Endodermal cell (in vitro differentiated cells): ENCODE measurements around the gene TPST1. TPM values are rescaled to one million over a fixed set of nuclear protein-coding genes. Genes with fewer than 3 reads are reported as not detected.
"Not testable (repeated sequence)": the region's sequence is repeated elsewhere in the genome, so short reads cannot be mapped to it uniquely, and the experiment has no call there.

ENCODE experiments used
- DNase-seq: peaks from one replicate; pipeline ENCODE4 v3.0.0-alpha.2; 2017
- H3K27ac ChIP-seq: 2 replicates; pipeline ENCODE4 v1.5.1; 2013; ENCODE audit warnings: mild to moderate bottlenecking, low read depth, low read length, moderate library complexity
- H3K27me3 ChIP-seq: 2 replicates; pipeline ENCODE4 v1.6.1; 2013; ENCODE audit warnings: mild to moderate bottlenecking, low read length, moderate library complexity; ENCODE audit not compliant: insufficient read depth, control insufficient read depth, poor library complexity, severe bottlenecking
- H3K36me3 ChIP-seq: 2 replicates; pipeline ENCODE4 v1.7.0; 2013; ENCODE audit warnings: mild to moderate bottlenecking, low read length, moderate library complexity; ENCODE audit not compliant: control insufficient read depth, insufficient read depth
- H3K4me1 ChIP-seq: one replicate; pipeline ENCODE4 v1.7.0; 2013; ENCODE audit warnings: low read length; ENCODE audit not compliant: control insufficient read depth, insufficient read depth
- H3K4me3 ChIP-seq: 2 replicates; pipeline ENCODE4 v1.5.1; 2013; ENCODE audit warnings: mild to moderate bottlenecking, low read length, moderate library complexity
- H3K9ac ChIP-seq: 2 replicates; pipeline ENCODE4 v1.6.1; 2013; ENCODE audit warnings: mild to moderate bottlenecking, low read length, moderate library complexity; ENCODE audit not compliant: poor library complexity, severe bottlenecking; ENCODE audit errors: extremely low read depth
- H3K9me3 ChIP-seq: 2 replicates; pipeline ENCODE4 v1.6.1; 2013; ENCODE audit warnings: mild to moderate bottlenecking, low read length, moderate library complexity; ENCODE audit not compliant: control insufficient read depth
- H3K27ac Mint-ChIP-seq: 2 replicates; pipeline ENCODE4 v1.8.0; 2020; ENCODE audit warnings: mixed read lengths
- H3K27me3 Mint-ChIP-seq: 2 replicates; pipeline ENCODE4 v1.8.0; 2021; ENCODE audit warnings: mild to moderate bottlenecking, mixed read lengths; ENCODE audit not compliant: insufficient read depth
- H3K36me3 Mint-ChIP-seq: 2 replicates; pipeline ENCODE4 v1.8.0; 2020; ENCODE audit warnings: low read depth, mixed read lengths
- H3K4me1 Mint-ChIP-seq: 2 replicates; pipeline ENCODE4 v1.8.0; 2020; ENCODE audit warnings: mixed read lengths
- H3K4me3 Mint-ChIP-seq: 2 replicates; pipeline ENCODE4 v1.8.0; 2020; ENCODE audit warnings: mild to moderate bottlenecking, moderate library complexity, mixed read lengths
- H3K9me3 Mint-ChIP-seq: 2 replicates; pipeline ENCODE4 v1.8.0; 2020; ENCODE audit warnings: mild to moderate bottlenecking, mixed read lengths
- CTCF ChIP-seq: fragments of 200-600 bp; sonication (generic); conservative IDR thresholded peaks from 2 replicates; pipeline ENCODE4 v1.5.0; 2021; ENCODE audit warnings: antibody characterized with exemption, mild to moderate bottlenecking
- WGBS, 2 experiments: methylation state at CpG; one replicate each; pipeline versions ENCODE4 v1.1.5 to v1.1.7; 2013; ENCODE audit warnings: missing lambda C conversion rate in 2 of 2, mixed read lengths in 1 of 2; ENCODE audit not compliant: insufficient coverage in 1 of 2, insufficient read length in 1 of 2; 5-methylcytosine and 5-hydroxymethylcytosine counted together
- total RNA-seq, 2 donors: library from RNA; stranded (reverse); fragmentation: NEBNext Ultra II Directional in 1 of 2; extraction: Animal tissue kit (Norgen Biotek cat#: 25700) in 1 of 2; gene quantifications; 2 replicates in 1 of 2; 3 replicates in 1 of 2; pipeline ENCODE4 v1.2.1, GENCODE V29; 2021

The TPST1 gene
- total RNA-seq, 2 donors from 2014 or later = 38.3 to 43.8 TPM

GRCh38 chr7:66380272-66380888, 175.2 kb downstream of the TPST1 start:
- WGBS, 2 experiments = 80 to 97% methylated on average over 1 to 5 of the region's 5 CpGs
- peaks cover 8% of the 10 kb centered on the region for H3K9me3 Mint-ChIP-seq
- no peak overlapping the region for H3K27ac Mint-ChIP-seq
- H3K36me3 ChIP-seq = peaks cover 6% of the 10 kb centered on the region
- no peak overlapping the region for H3K4me3 ChIP-seq
- no peaks in the 10 kb centered on the region for H3K27me3 Mint-ChIP-seq
- no peak overlapping the region for H3K9ac ChIP-seq
- no peaks in the 10 kb centered on the region for H3K4me1 ChIP-seq
- peaks cover 33% of the 10 kb centered on the region for H3K36me3 Mint-ChIP-seq
- no peaks in the 10 kb centered on the region for H3K4me1 Mint-ChIP-seq
- DNase-seq = no peak
- H3K4me3 Mint-ChIP-seq = no peak overlapping the region
- H3K27ac ChIP-seq = no peak overlapping the region
- H3K9me3 ChIP-seq = peaks cover 4% of the 10 kb centered on the region
- no peaks in the 10 kb centered on the region for H3K27me3 ChIP-seq
- no peak for TF ChIP-seq CTCF

DNA sequence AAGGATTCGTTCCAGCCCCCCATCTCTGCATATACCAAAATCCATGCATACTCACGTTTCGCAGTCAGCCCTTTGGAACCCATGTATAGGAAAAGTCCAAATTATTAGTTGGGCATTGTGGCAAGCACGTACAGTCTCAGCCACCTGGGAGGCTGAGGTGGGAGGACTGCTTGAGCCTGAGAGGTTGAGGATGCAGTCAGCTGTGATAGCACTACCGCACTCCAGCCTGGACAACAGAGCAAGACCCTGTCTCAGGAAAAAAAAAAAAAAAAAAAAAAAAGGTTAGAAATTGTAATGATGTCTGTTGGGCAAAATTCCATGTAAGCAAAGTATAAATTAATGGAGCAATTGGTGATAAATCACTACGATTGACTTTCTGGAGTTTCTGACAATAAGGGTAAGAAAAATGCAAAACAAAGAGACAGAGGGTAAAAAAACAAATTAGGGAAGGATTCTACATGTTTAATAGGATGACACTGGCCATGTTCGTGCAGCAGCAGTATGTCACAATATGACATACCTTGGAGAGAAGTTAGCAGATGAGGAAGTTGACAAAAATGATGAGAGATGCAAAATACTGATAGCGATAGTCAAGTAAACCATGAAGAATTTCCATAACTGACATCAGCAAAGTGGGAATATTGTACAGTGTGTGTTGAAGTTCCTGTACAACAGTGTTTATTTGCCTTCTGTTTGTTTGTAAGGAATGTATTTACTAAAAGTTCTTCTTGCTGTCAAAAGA, 177.2 kb downstream of the TPST1 start:
- 92 to 99% methylated on average over 6 to 8 of the region's 8 CpGs for WGBS, 2 experiments
- not testable (repeated sequence) for H3K27ac Mint-ChIP-seq, H3K9ac ChIP-seq, H3K4me3 Mint-ChIP-seq, H3K4me3 ChIP-seq, H3K27me3 ChIP-seq, H3K27ac ChIP-seq, H3K4me1 Mint-ChIP-seq, DNase-seq, H3K36me3 ChIP-seq, H3K9me3 ChIP-seq, H3K9me3 Mint-ChIP-seq, H3K4me1 ChIP-seq, H3K27me3 Mint-ChIP-seq
- H3K36me3 Mint-ChIP-seq = peaks cover 30% of the 10 kb centered on the region

DNA sequence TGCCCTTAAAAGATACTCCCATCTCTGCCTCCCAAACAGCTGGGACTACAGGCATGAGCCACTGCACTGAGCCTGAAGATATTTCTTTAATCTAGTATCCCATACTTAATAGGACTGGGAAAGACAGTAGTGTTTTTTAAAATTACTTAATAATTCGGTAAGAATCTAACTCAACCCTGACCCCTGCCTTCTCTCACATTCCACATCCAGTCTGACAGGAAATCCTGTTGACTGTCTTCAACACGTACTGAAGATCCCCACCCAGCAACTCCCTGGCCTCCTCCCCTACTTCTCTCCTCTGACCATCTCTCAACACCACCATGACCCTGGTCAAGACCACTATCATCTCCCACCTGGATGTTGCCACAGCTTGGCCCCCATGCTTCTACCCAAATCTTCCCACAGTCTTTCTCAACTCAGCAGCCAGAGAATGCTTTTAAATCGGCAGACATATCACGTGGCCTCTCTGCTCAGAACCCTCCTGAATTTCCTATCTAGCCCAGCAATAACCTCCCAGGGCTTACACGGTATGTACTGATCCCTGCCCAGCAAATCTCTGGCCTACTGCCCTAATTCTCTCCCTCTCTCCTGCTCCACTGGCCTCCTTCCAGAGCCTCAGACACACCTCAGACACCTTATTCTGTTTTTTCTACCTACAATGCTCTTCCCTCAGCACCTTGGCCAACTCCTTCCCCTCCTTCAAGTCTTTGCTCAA, 180.2 kb downstream of the TPST1 start:
- not testable (repeated sequence) for H3K9me3 ChIP-seq, H3K4me3 ChIP-seq, H3K36me3 ChIP-seq, H3K27ac ChIP-seq, DNase-seq, H3K4me3 Mint-ChIP-seq, H3K4me1 Mint-ChIP-seq, H3K27me3 Mint-ChIP-seq, H3K9ac ChIP-seq, H3K4me1 ChIP-seq, H3K27me3 ChIP-seq, H3K9me3 Mint-ChIP-seq
- 87 to 88% methylated on average over 5 of the region's 5 CpGs for WGBS, 2 experiments
- peak overlapping the region; percentile 52 for H3K27ac Mint-ChIP-seq
- peaks cover 24% of the 10 kb centered on the region for H3K36me3 Mint-ChIP-seq

GRCh38 chr7:66395128-66395571, 190.0 kb downstream of the TPST1 start:
- H3K27ac ChIP-seq, DNase-seq, H3K27me3 ChIP-seq, H3K4me3 ChIP-seq, H3K4me3 Mint-ChIP-seq, H3K9me3 Mint-ChIP-seq, H3K36me3 ChIP-seq, H3K4me1 Mint-ChIP-seq, H3K4me1 ChIP-seq, H3K9me3 ChIP-seq, H3K27me3 Mint-ChIP-seq, H3K27ac Mint-ChIP-seq, H3K9ac ChIP-seq: not testable (repeated sequence)
- WGBS, 2 experiments = 90 to 100% methylated on average over 2 to 3 of the region's 3 CpGs
- peaks cover 26% of the 10 kb centered on the region for H3K36me3 Mint-ChIP-seq

DNA sequence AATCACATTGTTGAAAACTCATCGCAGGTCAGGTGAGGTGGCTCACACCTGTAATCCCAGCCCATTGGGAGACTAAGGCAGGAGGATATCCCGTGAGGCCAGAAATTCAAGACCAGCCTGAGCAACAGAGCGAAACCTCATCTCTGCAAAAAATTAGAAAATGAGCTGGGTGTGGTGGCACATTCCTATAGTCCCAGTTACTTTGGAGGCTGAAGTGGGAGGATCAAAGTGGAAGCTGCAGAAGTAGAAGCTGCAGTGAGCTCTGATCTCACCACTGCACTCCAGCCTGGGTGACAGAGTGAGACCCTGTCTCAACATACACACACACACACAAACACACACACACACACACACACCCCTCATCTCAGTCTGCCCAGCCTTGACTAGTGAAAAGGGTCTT, 190.9 kb downstream of the TPST1 start:
- H3K4me3 Mint-ChIP-seq, H3K27ac ChIP-seq, H3K9me3 Mint-ChIP-seq, H3K36me3 ChIP-seq, H3K27ac Mint-ChIP-seq, H3K4me1 Mint-ChIP-seq, H3K4me3 ChIP-seq, H3K4me1 ChIP-seq, DNase-seq, H3K9ac ChIP-seq, H3K27me3 ChIP-seq, H3K27me3 Mint-ChIP-seq, H3K9me3 ChIP-seq: not testable (repeated sequence)
- H3K36me3 Mint-ChIP-seq = peaks cover 31% of the 10 kb centered on the region
- WGBS, 2 experiments = 92 to 95% methylated on average over 3 of the region's 3 CpGs

DNA sequence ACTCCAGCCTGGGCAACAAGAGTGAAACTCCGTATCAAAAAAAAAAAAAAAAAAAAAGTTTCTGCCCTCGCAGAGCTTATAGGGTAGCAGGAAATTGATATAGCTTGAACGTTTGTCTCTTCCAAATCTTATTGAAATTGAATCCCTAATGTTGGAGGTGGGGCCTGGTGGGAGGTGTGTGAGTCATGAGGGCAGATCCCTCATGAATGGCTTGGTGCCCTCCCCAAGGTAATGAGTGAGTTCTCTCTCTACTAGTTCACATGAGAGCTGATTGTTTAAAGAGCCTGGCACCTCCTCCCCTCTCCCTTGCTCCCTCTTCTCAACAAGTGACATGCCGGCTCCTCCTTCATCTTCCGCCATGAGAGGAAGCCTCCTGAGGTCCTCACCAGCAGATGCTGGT, 193.7 kb downstream of the TPST1 start:
- 80 to 100% methylated on average over 1 to 5 of the region's 5 CpGs for WGBS, 2 experiments
- H3K4me3 Mint-ChIP-seq, H3K9ac ChIP-seq, H3K4me1 ChIP-seq, H3K27me3 ChIP-seq, H3K36me3 ChIP-seq, H3K4me1 Mint-ChIP-seq, H3K27ac Mint-ChIP-seq, DNase-seq, H3K9me3 ChIP-seq, H3K27ac ChIP-seq, H3K27me3 Mint-ChIP-seq, H3K4me3 ChIP-seq: not testable (repeated sequence)
- Mint-ChIP-seq H3K36me3 (peaks cover 45% of the 10 kb centered on the region), H3K9me3 (peaks cover 17% of the 10 kb centered on the region)
